ENCODE data around the gene TP53BP1.

Gene TP53BP1

GRCh38 chr15:43376017-43376705 is 116.8 kb downstream of the TP53BP1 start:
- Histone ChIP-seq H3K9ac (ENCODE audit: low read length) (peak overlapping the region; percentile 6; the same call in 1 of the 2 replicates), H3K4me3 (ENCODE audit: low read depth, low read length, poor library complexity, severe bottlenecking) (peak overlapping the region; percentile 37), H3K27me3 (ENCODE audit: insufficient read depth, low read length) (no peaks in the 10 kb centered on the region), H3K4me1 (ENCODE audit: insufficient read depth, low read length, severe bottlenecking) (peaks cover 30% of the 10 kb centered on the region), H3K4me2 (ENCODE audit: low read length) (peak overlapping the region; percentile 57), H2AFZ (ENCODE audit: low read length) (no peak overlapping the region), H3K36me3 (ENCODE audit: insufficient read depth, low read length) (peaks cover 54% of the 10 kb centered on the region), H3K9me3 (ENCODE audit: low read length) (no peaks in the 10 kb centered on the region), H3K79me2 (ENCODE audit: insufficient read depth, low read length) (peaks cover 18% of the 10 kb centered on the region; the same call in 1 of the 2 replicates), H3K9me2 (ENCODE audit: low read depth, low read length) (no peaks in the 10 kb centered on the region), H4K20me1 (ENCODE audit: insufficient read depth, low read length) (no peaks in the 10 kb centered on the region), H3F3A (ENCODE audit: insufficient read depth, low read length) (0 out of 2 replicates have a peak, but pooled peaks cover 6% of the 10 kb centered on the region), H3K27ac (ENCODE audit: low read depth, low read length, poor library complexity, severe bottlenecking) (peak overlapping the region; percentile 54)
- TF ChIP-seq EZH2 (IDR thresholded peaks at IDR 0.05; ENCODE audit: borderline replicate concordance, low read length) (no peak), CTCF (IDR thresholded peaks at IDR 0.05; ENCODE audit: low read length) (peak; percentile 96)

- peaks cover 18% of the 10 kb centered on the region; the same call in 1 of the 2 replicates for H3K79me2 ChIP-seq (ENCODE audit: insufficient read depth, low read length)
- no peaks in the 10 kb centered on the region for H4K20me1 ChIP-seq (ENCODE audit: insufficient read depth, low read length)
- H3K9ac ChIP-seq (ENCODE audit: low read length), result peak within 1 kb of the TSS; percentile 79
- H3F3A ChIP-seq (ENCODE audit: insufficient read depth, low read length), result 0 out of 2 replicates have a peak, but pooled peaks cover 6% of the 10 kb centered on the region
- no peak within 1 kb of the TSS for H2AFZ ChIP-seq (ENCODE audit: low read length)
- H3K27me3 ChIP-seq (ENCODE audit: insufficient read depth, low read length), result no peaks in the 10 kb centered on the region
- peaks cover 33% of the 10 kb centered on the region for H3K36me3 ChIP-seq (ENCODE audit: insufficient read depth, low read length)
- H3K9me3 ChIP-seq (ENCODE audit: low read length), result no peaks in the 10 kb centered on the region
- no peaks in the 10 kb centered on the region for H3K9me2 ChIP-seq (ENCODE audit: low read depth, low read length)
- H3K4me3 ChIP-seq (ENCODE audit: low read depth, low read length, poor library complexity, severe bottlenecking), result peak within 1 kb of the TSS; percentile 74
- no peak for TF ChIP-seq EZH2 (IDR thresholded peaks at IDR 0.05; ENCODE audit: borderline replicate concordance, low read length)
- peak; percentile 58 for TF ChIP-seq CTCF (IDR thresholded peaks at IDR 0.05; ENCODE audit: low read length)
- H3K27ac ChIP-seq (ENCODE audit: low read depth, low read length, poor library complexity, severe bottlenecking), result peak within 1 kb of the TSS; percentile 57
- H3K4me1 ChIP-seq (ENCODE audit: insufficient read depth, low read length, severe bottlenecking), result peaks cover 51% of the 10 kb centered on the region
- H3K4me2 ChIP-seq (ENCODE audit: low read length), result peak within 1 kb of the TSS; percentile 83
Observed at GRCh38 chr15:43370975-43371974, 121.7 kb downstream of the TP53BP1 start, which contains the start of the genes TUBGCP4 and ZSCAN29. Gene TUBGCP4, plus strand, starts transcription at chr15:43371101. Its CDS starts 254 bp downstream, at chr15:43371355. Gene ZSCAN29, minus strand, starts transcription at chr15:43371043. Its CDS starts 1,130 bp downstream, at chr15:43369913.

- Histone ChIP-seq H3K9ac (ENCODE audit: low read length) (peak overlapping the region; percentile 79), H3K79me2 (ENCODE audit: insufficient read depth, low read length) (peaks cover 18% of the 10 kb centered on the region; the same call in 1 of the 2 replicates), H2AFZ (ENCODE audit: low read length) (no peak overlapping the region), H3K4me2 (ENCODE audit: low read length) (peak overlapping the region; percentile 83), H3K27me3 (ENCODE audit: insufficient read depth, low read length) (no peaks in the 10 kb centered on the region), H3K27ac (ENCODE audit: low read depth, low read length, poor library complexity, severe bottlenecking) (no peak overlapping the region), H3K9me2 (ENCODE audit: low read depth, low read length) (no peaks in the 10 kb centered on the region), H3K9me3 (ENCODE audit: low read length) (no peaks in the 10 kb centered on the region), H3K36me3 (ENCODE audit: insufficient read depth, low read length) (peaks cover 40% of the 10 kb centered on the region), H4K20me1 (ENCODE audit: insufficient read depth, low read length) (no peaks in the 10 kb centered on the region), H3F3A (ENCODE audit: insufficient read depth, low read length) (0 out of 2 replicates have a peak, but pooled peaks cover 4% of the 10 kb centered on the region), H3K4me3 (ENCODE audit: low read depth, low read length, poor library complexity, severe bottlenecking) (peak overlapping the region; percentile 74), H3K4me1 (ENCODE audit: insufficient read depth, low read length, severe bottlenecking) (peaks cover 43% of the 10 kb centered on the region)
- TF ChIP-seq EZH2 (IDR thresholded peaks at IDR 0.05; ENCODE audit: borderline replicate concordance, low read length) (no peak), CTCF (IDR thresholded peaks at IDR 0.05; ENCODE audit: low read length) (no peak)
Observed at GRCh38 chr15:43370310-43370974, 122.5 kb downstream of the TP53BP1 start.

All from OCI-LY1 (cell line).